ENCODE results near the gene CSGALNACT2. TPM values are rescaled to one million over a fixed set of nuclear protein-coding genes. Genes with fewer than 3 reads are reported as not detected.

CSGALNACT2 gene
- total RNA-seq, 1 experiment from 2014 or later = 5.1 TPM

DNA sequence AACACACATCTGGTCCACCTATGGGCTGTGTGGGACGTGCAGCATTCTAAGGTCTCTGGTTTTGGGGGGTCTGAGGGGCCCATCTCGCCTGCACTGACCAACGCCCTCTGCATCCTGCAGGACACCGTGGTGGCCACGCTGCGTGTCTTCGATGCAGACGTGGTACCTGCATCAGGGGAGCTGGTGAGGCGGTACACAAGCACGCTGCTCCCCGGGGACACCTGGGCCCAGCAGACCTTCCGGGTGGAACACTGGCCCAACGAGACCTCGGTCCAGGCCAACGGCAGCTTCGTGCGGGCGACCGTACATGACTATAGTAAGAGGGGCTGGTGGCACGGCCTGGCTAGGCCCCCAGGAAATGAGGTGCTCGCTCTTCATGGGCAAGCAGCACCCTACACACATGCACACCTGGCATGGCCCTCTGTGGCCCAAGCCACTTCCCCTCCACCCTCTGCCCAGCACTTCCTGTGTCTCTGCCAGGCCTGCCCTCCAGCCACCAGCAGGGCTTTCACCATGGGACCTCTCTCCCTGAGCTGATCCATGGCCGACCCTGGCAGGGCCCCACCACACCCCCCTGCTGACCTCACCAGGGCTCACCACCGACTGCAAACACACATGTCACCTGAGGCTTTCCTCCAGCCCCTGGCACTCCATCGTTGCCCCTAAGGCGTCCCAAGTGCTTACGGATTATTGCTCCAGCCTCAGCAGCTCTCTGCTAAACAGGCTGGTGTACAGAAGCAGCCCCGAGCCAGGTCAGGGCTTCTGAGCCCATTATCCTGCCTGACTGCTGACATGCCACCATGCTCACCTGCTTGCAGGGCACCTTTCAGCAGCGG is 31.8 kb upstream of the CSGALNACT2 start (continued):
- TF ChIP-seq, protein P1, sequence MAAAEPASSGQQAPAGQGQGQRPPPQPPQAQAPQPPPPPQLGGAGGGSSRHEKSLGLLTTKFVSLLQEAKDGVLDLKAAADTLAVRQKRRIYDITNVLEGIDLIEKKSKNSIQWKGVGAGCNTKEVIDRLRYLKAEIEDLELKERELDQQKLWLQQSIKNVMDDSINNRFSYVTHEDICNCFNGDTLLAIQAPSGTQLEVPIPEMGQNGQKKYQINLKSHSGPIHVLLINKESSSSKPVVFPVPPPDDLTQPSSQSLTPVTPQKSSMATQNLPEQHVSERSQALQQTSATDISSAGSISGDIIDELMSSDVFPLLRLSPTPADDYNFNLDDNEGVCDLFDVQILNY (CRISPR knock-in tag; IDR thresholded peaks at IDR 0.05) = no peak
- TF ChIP-seq, protein P2, sequence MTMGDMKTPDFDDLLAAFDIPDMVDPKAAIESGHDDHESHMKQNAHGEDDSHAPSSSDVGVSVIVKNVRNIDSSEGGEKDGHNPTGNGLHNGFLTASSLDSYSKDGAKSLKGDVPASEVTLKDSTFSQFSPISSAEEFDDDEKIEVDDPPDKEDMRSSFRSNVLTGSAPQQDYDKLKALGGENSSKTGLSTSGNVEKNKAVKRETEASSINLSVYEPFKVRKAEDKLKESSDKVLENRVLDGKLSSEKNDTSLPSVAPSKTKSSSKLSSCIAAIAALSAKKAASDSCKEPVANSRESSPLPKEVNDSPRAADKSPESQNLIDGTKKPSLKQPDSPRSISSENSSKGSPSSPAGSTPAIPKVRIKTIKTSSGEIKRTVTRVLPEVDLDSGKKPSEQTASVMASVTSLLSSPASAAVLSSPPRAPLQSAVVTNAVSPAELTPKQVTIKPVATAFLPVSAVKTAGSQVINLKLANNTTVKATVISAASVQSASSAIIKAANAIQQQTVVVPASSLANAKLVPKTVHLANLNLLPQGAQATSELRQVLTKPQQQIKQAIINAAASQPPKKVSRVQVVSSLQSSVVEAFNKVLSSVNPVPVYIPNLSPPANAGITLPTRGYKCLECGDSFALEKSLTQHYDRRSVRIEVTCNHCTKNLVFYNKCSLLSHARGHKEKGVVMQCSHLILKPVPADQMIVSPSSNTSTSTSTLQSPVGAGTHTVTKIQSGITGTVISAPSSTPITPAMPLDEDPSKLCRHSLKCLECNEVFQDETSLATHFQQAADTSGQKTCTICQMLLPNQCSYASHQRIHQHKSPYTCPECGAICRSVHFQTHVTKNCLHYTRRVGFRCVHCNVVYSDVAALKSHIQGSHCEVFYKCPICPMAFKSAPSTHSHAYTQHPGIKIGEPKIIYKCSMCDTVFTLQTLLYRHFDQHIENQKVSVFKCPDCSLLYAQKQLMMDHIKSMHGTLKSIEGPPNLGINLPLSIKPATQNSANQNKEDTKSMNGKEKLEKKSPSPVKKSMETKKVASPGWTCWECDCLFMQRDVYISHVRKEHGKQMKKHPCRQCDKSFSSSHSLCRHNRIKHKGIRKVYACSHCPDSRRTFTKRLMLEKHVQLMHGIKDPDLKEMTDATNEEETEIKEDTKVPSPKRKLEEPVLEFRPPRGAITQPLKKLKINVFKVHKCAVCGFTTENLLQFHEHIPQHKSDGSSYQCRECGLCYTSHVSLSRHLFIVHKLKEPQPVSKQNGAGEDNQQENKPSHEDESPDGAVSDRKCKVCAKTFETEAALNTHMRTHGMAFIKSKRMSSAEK (CRISPR knock-in tag; IDR thresholded peaks at IDR 0.05; ENCODE audit: borderline replicate concordance) = no peak
- TF ChIP-seq, protein P3, sequence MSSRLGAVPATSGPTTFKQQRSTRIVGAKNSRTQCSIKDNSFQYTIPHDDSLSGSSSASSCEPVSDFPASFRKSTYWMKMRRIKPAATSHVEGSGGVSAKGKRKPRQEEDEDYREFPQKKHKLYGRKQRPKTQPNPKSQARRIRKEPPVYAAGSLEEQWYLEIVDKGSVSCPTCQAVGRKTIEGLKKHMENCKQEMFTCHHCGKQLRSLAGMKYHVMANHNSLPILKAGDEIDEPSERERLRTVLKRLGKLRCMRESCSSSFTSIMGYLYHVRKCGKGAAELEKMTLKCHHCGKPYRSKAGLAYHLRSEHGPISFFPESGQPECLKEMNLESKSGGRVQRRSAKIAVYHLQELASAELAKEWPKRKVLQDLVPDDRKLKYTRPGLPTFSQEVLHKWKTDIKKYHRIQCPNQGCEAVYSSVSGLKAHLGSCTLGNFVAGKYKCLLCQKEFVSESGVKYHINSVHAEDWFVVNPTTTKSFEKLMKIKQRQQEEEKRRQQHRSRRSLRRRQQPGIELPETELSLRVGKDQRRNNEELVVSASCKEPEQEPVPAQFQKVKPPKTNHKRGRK (CRISPR knock-in tag; IDR thresholded peaks at IDR 0.05; ENCODE audit: borderline replicate concordance) = no peak
- TF ChIP-seq SOX15 (CRISPR knock-in tag; IDR thresholded peaks at IDR 0.05) = no peak

DNA sequence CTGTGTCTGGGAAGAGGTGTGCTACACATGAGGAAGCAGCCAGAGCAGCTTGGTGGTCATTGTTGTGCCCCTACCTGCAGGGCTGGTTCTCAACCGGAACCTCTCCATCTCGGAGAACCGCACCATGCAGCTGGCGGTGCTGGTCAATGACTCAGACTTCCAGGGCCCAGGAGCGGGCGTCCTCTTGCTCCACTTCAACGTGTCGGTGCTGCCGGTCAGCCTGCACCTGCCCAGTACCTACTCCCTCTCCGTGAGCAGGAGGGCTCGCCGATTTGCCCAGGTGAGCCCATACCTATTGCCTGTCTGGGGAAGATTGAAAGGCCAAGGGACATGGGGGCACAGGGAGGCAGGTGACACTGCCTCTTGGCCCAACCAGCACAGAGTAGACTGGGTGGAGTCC is 29.3 kb upstream of the CSGALNACT2 start:
- POLR2A ChIA-PET = no interaction called here
- ATAC-seq (no peak), DNase-seq (ENCODE audit: low spot score) (no peak)
- no peaks in the 10 kb centered on the region for H3K36me3 Mint-ChIP-seq
- H3K9me3 Mint-ChIP-seq = no peaks in the 10 kb centered on the region
- no peak overlapping the region for H3K27ac Mint-ChIP-seq
- no peaks in the 10 kb centered on the region for H3K4me1 Mint-ChIP-seq
- CTCF ChIA-PET = no interaction called here
- peaks cover 12% of the 10 kb centered on the region for H3K27me3 Mint-ChIP-seq (ENCODE audit: low read depth)
- H3K4me3 Mint-ChIP-seq = no peak overlapping the region
- TF ChIP-seq CREB1 (CRISPR knock-in tag; IDR thresholded peaks at IDR 0.05) (no peak), RELA (CRISPR knock-in tag; IDR thresholded peaks at IDR 0.05; ENCODE audit: borderline replicate concordance) (no peak), OVOL2 (CRISPR knock-in tag; IDR thresholded peaks at IDR 0.05; ENCODE audit: borderline replicate concordance) (no peak), ZNF138 (CRISPR knock-in tag; conservative IDR thresholded peaks at IDR 0.05) (no peak), ESRRA (CRISPR knock-in tag; IDR thresholded peaks at IDR 0.05; ENCODE audit: borderline replicate concordance) (no peak), HMGA2 (CRISPR knock-in tag; IDR thresholded peaks at IDR 0.05) (no peak), KAT7 (CRISPR knock-in tag; IDR thresholded peaks at IDR 0.05; ENCODE audit: borderline replicate concordance) (no peak), SMAD4 (CRISPR knock-in tag; IDR thresholded peaks at IDR 0.05) (no peak), NR1H2 (CRISPR knock-in tag; IDR thresholded peaks at IDR 0.05) (no peak), ETV6 (CRISPR knock-in tag; IDR thresholded peaks at IDR 0.05) (no peak), NFE2L1 (CRISPR knock-in tag; IDR thresholded peaks at IDR 0.05) (no peak)
- TF ChIP-seq, protein P2 (CRISPR knock-in tag; IDR thresholded peaks at IDR 0.05; ENCODE audit: borderline replicate concordance) = no peak
- TF ChIP-seq, protein P4, sequence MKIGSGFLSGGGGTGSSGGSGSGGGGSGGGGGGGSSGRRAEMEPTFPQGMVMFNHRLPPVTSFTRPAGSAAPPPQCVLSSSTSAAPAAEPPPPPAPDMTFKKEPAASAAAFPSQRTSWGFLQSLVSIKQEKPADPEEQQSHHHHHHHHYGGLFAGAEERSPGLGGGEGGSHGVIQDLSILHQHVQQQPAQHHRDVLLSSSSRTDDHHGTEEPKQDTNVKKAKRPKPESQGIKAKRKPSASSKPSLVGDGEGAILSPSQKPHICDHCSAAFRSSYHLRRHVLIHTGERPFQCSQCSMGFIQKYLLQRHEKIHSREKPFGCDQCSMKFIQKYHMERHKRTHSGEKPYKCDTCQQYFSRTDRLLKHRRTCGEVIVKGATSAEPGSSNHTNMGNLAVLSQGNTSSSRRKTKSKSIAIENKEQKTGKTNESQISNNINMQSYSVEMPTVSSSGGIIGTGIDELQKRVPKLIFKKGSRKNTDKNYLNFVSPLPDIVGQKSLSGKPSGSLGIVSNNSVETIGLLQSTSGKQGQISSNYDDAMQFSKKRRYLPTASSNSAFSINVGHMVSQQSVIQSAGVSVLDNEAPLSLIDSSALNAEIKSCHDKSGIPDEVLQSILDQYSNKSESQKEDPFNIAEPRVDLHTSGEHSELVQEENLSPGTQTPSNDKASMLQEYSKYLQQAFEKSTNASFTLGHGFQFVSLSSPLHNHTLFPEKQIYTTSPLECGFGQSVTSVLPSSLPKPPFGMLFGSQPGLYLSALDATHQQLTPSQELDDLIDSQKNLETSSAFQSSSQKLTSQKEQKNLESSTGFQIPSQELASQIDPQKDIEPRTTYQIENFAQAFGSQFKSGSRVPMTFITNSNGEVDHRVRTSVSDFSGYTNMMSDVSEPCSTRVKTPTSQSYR (CRISPR knock-in tag; IDR thresholded peaks at IDR 0.05) = no peak
- TF ChIP-seq, protein P5, sequence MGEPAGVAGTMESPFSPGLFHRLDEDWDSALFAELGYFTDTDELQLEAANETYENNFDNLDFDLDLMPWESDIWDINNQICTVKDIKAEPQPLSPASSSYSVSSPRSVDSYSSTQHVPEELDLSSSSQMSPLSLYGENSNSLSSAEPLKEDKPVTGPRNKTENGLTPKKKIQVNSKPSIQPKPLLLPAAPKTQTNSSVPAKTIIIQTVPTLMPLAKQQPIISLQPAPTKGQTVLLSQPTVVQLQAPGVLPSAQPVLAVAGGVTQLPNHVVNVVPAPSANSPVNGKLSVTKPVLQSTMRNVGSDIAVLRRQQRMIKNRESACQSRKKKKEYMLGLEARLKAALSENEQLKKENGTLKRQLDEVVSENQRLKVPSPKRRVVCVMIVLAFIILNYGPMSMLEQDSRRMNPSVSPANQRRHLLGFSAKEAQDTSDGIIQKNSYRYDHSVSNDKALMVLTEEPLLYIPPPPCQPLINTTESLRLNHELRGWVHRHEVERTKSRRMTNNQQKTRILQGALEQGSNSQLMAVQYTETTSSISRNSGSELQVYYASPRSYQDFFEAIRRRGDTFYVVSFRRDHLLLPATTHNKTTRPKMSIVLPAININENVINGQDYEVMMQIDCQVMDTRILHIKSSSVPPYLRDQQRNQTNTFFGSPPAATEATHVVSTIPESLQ (CRISPR knock-in tag; IDR thresholded peaks at IDR 0.05) = no peak
- TF ChIP-seq, protein P6, sequence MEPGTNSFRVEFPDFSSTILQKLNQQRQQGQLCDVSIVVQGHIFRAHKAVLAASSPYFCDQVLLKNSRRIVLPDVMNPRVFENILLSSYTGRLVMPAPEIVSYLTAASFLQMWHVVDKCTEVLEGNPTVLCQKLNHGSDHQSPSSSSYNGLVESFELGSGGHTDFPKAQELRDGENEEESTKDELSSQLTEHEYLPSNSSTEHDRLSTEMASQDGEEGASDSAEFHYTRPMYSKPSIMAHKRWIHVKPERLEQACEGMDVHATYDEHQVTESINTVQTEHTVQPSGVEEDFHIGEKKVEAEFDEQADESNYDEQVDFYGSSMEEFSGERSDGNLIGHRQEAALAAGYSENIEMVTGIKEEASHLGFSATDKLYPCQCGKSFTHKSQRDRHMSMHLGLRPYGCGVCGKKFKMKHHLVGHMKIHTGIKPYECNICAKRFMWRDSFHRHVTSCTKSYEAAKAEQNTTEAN (CRISPR knock-in tag; IDR thresholded peaks at IDR 0.05) = no peak
